ENCODE data around the gene MBTPS2.
A peak's percentile ranks its signal among the peaks of the same experiment; 100 is the strongest.
"Not testable (repeated sequence)": the region's sequence is repeated elsewhere in the genome, so short reads cannot be mapped to it uniquely, and the experiment has no call there.

The MBTPS2 gene

GRCh38 chrX:21820170-21820569, 19.2 kb upstream of the MBTPS2 start:
- H3K9ac ChIP-seq (ENCODE audit: low read length); H3K4me3 ChIP-seq (ENCODE audit: low read length); H3K27me3 ChIP-seq (ENCODE audit: control insufficient read depth, insufficient read depth, low read length); H3K36me3 ChIP-seq (ENCODE audit: control insufficient read depth, insufficient read depth, low read length); H3K9me3 ChIP-seq (ENCODE audit: control insufficient read depth, low read length); H3K4me1 ChIP-seq (ENCODE audit: control insufficient read depth, insufficient read depth, low read length): not testable (repeated sequence)

- Histone ChIP-seq H3K4me3 (ENCODE audit: low read length) (no peak overlapping the region), H3K4me1 (ENCODE audit: control insufficient read depth, insufficient read depth, low read length) (no peaks in the 10 kb centered on the region), H3K9ac (ENCODE audit: low read length) (no peak overlapping the region), H3K36me3 (ENCODE audit: control insufficient read depth, insufficient read depth, low read length) (no peaks in the 10 kb centered on the region), H3K27me3 (ENCODE audit: control insufficient read depth, insufficient read depth, low read length) (no peaks in the 10 kb centered on the region), H3K9me3 (ENCODE audit: control insufficient read depth, low read length) (no peaks in the 10 kb centered on the region)
Measured at GRCh38 chrX:21821875-21822274, 17.5 kb upstream of the MBTPS2 start.

- Histone ChIP-seq H3K36me3 (ENCODE audit: control insufficient read depth, insufficient read depth, low read length) (no peaks in the 10 kb centered on the region), H3K4me3 (ENCODE audit: low read length) (no peak overlapping the region), H3K27me3 (ENCODE audit: control insufficient read depth, insufficient read depth, low read length) (no peaks in the 10 kb centered on the region), H3K4me1 (ENCODE audit: control insufficient read depth, insufficient read depth, low read length) (no peaks in the 10 kb centered on the region), H3K9ac (ENCODE audit: low read length) (no peak overlapping the region), H3K9me3 (ENCODE audit: control insufficient read depth, low read length) (no peaks in the 10 kb centered on the region)
Measured at GRCh38 chrX:21831496-21831895, 7.9 kb upstream of the MBTPS2 start.

- Histone ChIP-seq H3K4me1 (ENCODE audit: control insufficient read depth, insufficient read depth, low read length) (no peaks in the 10 kb centered on the region), H3K9ac (ENCODE audit: low read length) (no peak overlapping the region), H3K9me3 (ENCODE audit: control insufficient read depth, low read length) (no peaks in the 10 kb centered on the region), H3K27me3 (ENCODE audit: control insufficient read depth, insufficient read depth, low read length) (no peaks in the 10 kb centered on the region), H3K36me3 (ENCODE audit: control insufficient read depth, insufficient read depth, low read length) (no peaks in the 10 kb centered on the region), H3K4me3 (ENCODE audit: low read length) (no peak overlapping the region)
Measured at GRCh38 chrX:21837056-21837455, 2.4 kb upstream of the MBTPS2 start.

- Histone ChIP-seq H3K9me3 (ENCODE audit: control insufficient read depth, low read length) (no peaks in the 10 kb centered on the region), H3K4me1 (ENCODE audit: control insufficient read depth, insufficient read depth, low read length) (no peaks in the 10 kb centered on the region), H3K9ac (ENCODE audit: low read length) (peak overlapping the region; percentile 79), H3K36me3 (ENCODE audit: control insufficient read depth, insufficient read depth, low read length) (no peaks in the 10 kb centered on the region), H3K27me3 (ENCODE audit: control insufficient read depth, insufficient read depth, low read length) (no peaks in the 10 kb centered on the region), H3K4me3 (ENCODE audit: low read length) (peak overlapping the region; percentile 67)
Measured at GRCh38 chrX:21838937-21839333, 482 bp upstream of the MBTPS2 start.

GRCh38 chrX:21840193-21840545, 752 bp downstream of the MBTPS2 start:
- Histone ChIP-seq H3K4me3 (ENCODE audit: low read length) (peak overlapping the region; percentile 67), H3K9me3 (ENCODE audit: control insufficient read depth, low read length) (no peaks in the 10 kb centered on the region), H3K9ac (ENCODE audit: low read length) (peak overlapping the region; percentile 79)

GRCh38 chrX:21843179-21843578, 3.8 kb downstream of the MBTPS2 start:
- Histone ChIP-seq H3K4me1 (ENCODE audit: control insufficient read depth, insufficient read depth, low read length) (no peaks in the 10 kb centered on the region), H3K36me3 (ENCODE audit: control insufficient read depth, insufficient read depth, low read length) (no peaks in the 10 kb centered on the region), H3K4me3 (ENCODE audit: low read length) (no peak overlapping the region), H3K9ac (ENCODE audit: low read length) (no peak overlapping the region), H3K9me3 (ENCODE audit: control insufficient read depth, low read length) (no peaks in the 10 kb centered on the region), H3K27me3 (ENCODE audit: control insufficient read depth, insufficient read depth, low read length) (no peaks in the 10 kb centered on the region)

More at GRCh38 chrX:21840193-21840545, 752 bp downstream of the MBTPS2 start:
- Histone ChIP-seq H3K4me1 (ENCODE audit: control insufficient read depth, insufficient read depth, low read length) (no peaks in the 10 kb centered on the region), H3K36me3 (ENCODE audit: control insufficient read depth, insufficient read depth, low read length) (no peaks in the 10 kb centered on the region), H3K27me3 (ENCODE audit: control insufficient read depth, insufficient read depth, low read length) (no peaks in the 10 kb centered on the region)

- Histone ChIP-seq H3K36me3 (ENCODE audit: control insufficient read depth, insufficient read depth, low read length) (no peaks in the 10 kb centered on the region), H3K4me1 (ENCODE audit: control insufficient read depth, insufficient read depth, low read length) (no peaks in the 10 kb centered on the region), H3K4me3 (ENCODE audit: low read length) (no peak overlapping the region), H3K9me3 (ENCODE audit: control insufficient read depth, low read length) (no peaks in the 10 kb centered on the region), H3K27me3 (ENCODE audit: control insufficient read depth, insufficient read depth, low read length) (no peaks in the 10 kb centered on the region), H3K9ac (ENCODE audit: low read length) (no peak overlapping the region)
Measured at GRCh38 chrX:21845096-21845495, 5.7 kb downstream of the MBTPS2 start.

GRCh38 chrX:21847342-21847741, 7.9 kb downstream of the MBTPS2 start:
- Histone ChIP-seq H3K9me3 (ENCODE audit: control insufficient read depth, low read length) (no peaks in the 10 kb centered on the region), H3K36me3 (ENCODE audit: control insufficient read depth, insufficient read depth, low read length) (no peaks in the 10 kb centered on the region), H3K9ac (ENCODE audit: low read length) (no peak overlapping the region), H3K4me3 (ENCODE audit: low read length) (no peak overlapping the region), H3K27me3 (ENCODE audit: control insufficient read depth, insufficient read depth, low read length) (no peaks in the 10 kb centered on the region), H3K4me1 (ENCODE audit: control insufficient read depth, insufficient read depth, low read length) (no peaks in the 10 kb centered on the region)

GRCh38 chrX:21853578-21853977, 14.2 kb downstream of the MBTPS2 start:
- H3K36me3 ChIP-seq (ENCODE audit: control insufficient read depth, insufficient read depth, low read length), result no peaks in the 10 kb centered on the region

GRCh38 chrX:21855937-21856415, 16.6 kb downstream of the MBTPS2 start, which contains the start of gene YY2:
TSS of gene YY2 (plus strand) at chrX:21855987. CDS start at chrX:21856485, 498 bp downstream.
- Histone ChIP-seq H3K9me3 (ENCODE audit: control insufficient read depth, low read length) (no peaks in the 10 kb centered on the region), H3K36me3 (ENCODE audit: control insufficient read depth, insufficient read depth, low read length) (no peaks in the 10 kb centered on the region), H3K4me3 (ENCODE audit: low read length) (no peak within 1 kb of the TSS), H3K9ac (ENCODE audit: low read length) (no peak within 1 kb of the TSS), H3K27me3 (ENCODE audit: control insufficient read depth, insufficient read depth, low read length) (no peaks in the 10 kb centered on the region), H3K4me1 (ENCODE audit: control insufficient read depth, insufficient read depth, low read length) (no peaks in the 10 kb centered on the region)

More at GRCh38 chrX:21853578-21853977, 14.2 kb downstream of the MBTPS2 start:
- Histone ChIP-seq H3K27me3 (ENCODE audit: control insufficient read depth, insufficient read depth, low read length) (no peaks in the 10 kb centered on the region), H3K4me3 (ENCODE audit: low read length) (no peak overlapping the region), H3K9ac (ENCODE audit: low read length) (no peak overlapping the region), H3K4me1 (ENCODE audit: control insufficient read depth, insufficient read depth, low read length) (no peaks in the 10 kb centered on the region), H3K9me3 (ENCODE audit: control insufficient read depth, low read length) (no peaks in the 10 kb centered on the region)

- Histone ChIP-seq H3K36me3 (ENCODE audit: control insufficient read depth, insufficient read depth, low read length) (no peaks in the 10 kb centered on the region), H3K4me1 (ENCODE audit: control insufficient read depth, insufficient read depth, low read length) (no peaks in the 10 kb centered on the region), H3K4me3 (ENCODE audit: low read length) (no peak overlapping the region), H3K9ac (ENCODE audit: low read length) (no peak overlapping the region), H3K27me3 (ENCODE audit: control insufficient read depth, insufficient read depth, low read length) (no peaks in the 10 kb centered on the region), H3K9me3 (ENCODE audit: control insufficient read depth, low read length) (no peaks in the 10 kb centered on the region)
Measured at GRCh38 chrX:21856504-21856903, 17.1 kb downstream of the MBTPS2 start.

GRCh38 chrX:21863241-21863640, 23.8 kb downstream of the MBTPS2 start:
- no peaks in the 10 kb centered on the region for H3K27me3 ChIP-seq (ENCODE audit: control insufficient read depth, insufficient read depth, low read length)
- no peaks in the 10 kb centered on the region for H3K9me3 ChIP-seq (ENCODE audit: control insufficient read depth, low read length)
- H3K4me3 ChIP-seq (ENCODE audit: low read length), result no peak overlapping the region
- no peak overlapping the region for H3K9ac ChIP-seq (ENCODE audit: low read length)
- H3K36me3 ChIP-seq (ENCODE audit: control insufficient read depth, insufficient read depth, low read length), result no peaks in the 10 kb centered on the region
- H3K4me1 ChIP-seq (ENCODE audit: control insufficient read depth, insufficient read depth, low read length), result no peaks in the 10 kb centered on the region
